ENCODE results near the gene B3GAT2.

DNA sequence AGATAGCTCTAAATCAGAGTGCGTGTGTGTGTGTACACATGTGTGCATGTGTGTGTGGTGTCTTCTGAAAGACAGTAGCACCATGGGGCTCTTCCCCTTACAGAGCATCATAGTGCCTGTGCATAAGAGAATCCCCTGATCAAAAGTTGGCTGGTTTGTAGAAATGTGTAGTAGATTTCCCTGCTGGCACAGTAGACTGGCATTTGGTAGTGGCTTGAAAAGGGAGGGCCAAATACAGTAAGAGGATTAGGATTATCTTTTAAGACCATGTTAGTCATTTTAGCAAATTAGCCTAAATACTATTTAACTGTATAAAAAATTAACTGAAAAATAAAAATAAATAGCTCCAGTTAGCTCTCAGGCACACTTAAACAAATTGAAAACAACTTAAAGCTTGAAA is 112.6 kb downstream of the B3GAT2 start:
- TF ChIP-seq POLR2A (IDR thresholded peaks at IDR 0.05) (no peak), CTCF (IDR thresholded peaks at IDR 0.05) (no peak)

All from uterus (tissue), 2 donors.